OCI-LY7 (cell line): ENCODE measurements around the gene SIGLEC1.

ENCODE experiments used
- CTCF ChIP-seq: fragments of 200-600 bp; sonication (generic); conservative IDR thresholded peaks from 2 replicates; pipeline ENCODE4 v1.5.1; 2014; ENCODE audit warnings: mild to moderate bottlenecking, antibody characterized with exemption, low read length, moderate library complexity, mixed read lengths
- EZH2phosphoT487 ChIP-seq: fragments of 200-600 bp; sonication (generic); IDR thresholded peaks from 2 replicates; pipeline ENCODE4 v1.6.1; 2018; ENCODE audit warnings: low read depth, borderline replicate concordance, mild to moderate bottlenecking, mixed run types, antibody characterized with exemption, low read length, moderate library complexity, mixed read lengths

DNA sequence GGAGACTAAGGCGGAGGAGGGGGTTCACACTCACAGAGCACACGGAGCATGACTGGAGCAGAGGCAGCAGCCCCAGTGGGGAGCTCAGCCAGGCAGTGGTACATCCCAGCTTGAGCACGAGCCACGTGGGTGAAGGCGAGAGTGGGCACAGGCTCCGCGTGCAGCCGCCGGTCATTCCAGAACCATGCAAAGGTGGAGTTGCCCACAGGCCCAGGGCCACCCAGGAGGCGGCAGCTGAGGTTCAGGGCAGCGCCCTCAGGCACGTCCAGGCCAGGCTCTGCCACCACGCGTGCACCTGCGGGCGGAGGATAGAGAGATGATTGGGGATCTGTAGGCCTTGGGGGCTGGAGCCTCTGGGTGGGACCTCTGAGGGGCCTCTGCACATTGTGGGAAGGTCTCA, 21.1 kb downstream of the SIGLEC1 start:
- TF ChIP-seq CTCF, result no peak
- TF ChIP-seq EZH2phosphoT487, result no peak
